Measurements from ENCODE around the gene LRIG1.

LRIG1 gene

GRCh38 chr3:66517241-66517640 is 16.4 kb upstream of the LRIG1 start:
- TF ChIP-seq CREB1 (IDR thresholded peaks at IDR 0.05; ENCODE audit: low read depth) (no peak), USF1 (IDR thresholded peaks at IDR 0.05) (no peak), CEBPB (IDR thresholded peaks at IDR 0.05) (no peak), RAD21 (IDR thresholded peaks at IDR 0.05; ENCODE audit: low read depth) (no peak), EP300 (IDR thresholded peaks at IDR 0.05; ENCODE audit: borderline replicate concordance) (no peak), TAF1 (IDR thresholded peaks at IDR 0.05; ENCODE audit: low read depth) (no peak), NFIC (IDR thresholded peaks at IDR 0.05) (no peak), REST (IDR thresholded peaks at IDR 0.05; ENCODE audit: low read depth) (no peak), TCF12 (IDR thresholded peaks at IDR 0.05; ENCODE audit: low read depth) (no peak), FOXM1 (IDR thresholded peaks at IDR 0.05; ENCODE audit: borderline replicate concordance, low read depth) (no peak), ZBTB7A (IDR thresholded peaks at IDR 0.05; ENCODE audit: low read depth) (no peak), YY1 (IDR thresholded peaks at IDR 0.05; ENCODE audit: low read depth) (no peak), TEAD4 (IDR thresholded peaks at IDR 0.05) (no peak), EGR1 (IDR thresholded peaks at IDR 0.05) (no peak), MAX (IDR thresholded peaks at IDR 0.05) (no peak)

GRCh38 chr3:66508461-66508860 is 7.6 kb upstream of the LRIG1 start:
- no peak for TF ChIP-seq RAD21 (IDR thresholded peaks at IDR 0.05; ENCODE audit: low read depth)
- TF ChIP-seq TCF12 (IDR thresholded peaks at IDR 0.05; ENCODE audit: low read depth): no peak
- no peak for TF ChIP-seq TAF1 (IDR thresholded peaks at IDR 0.05; ENCODE audit: low read depth)
- no peak for TF ChIP-seq TEAD4 (IDR thresholded peaks at IDR 0.05)
- TF ChIP-seq FOXM1 (IDR thresholded peaks at IDR 0.05; ENCODE audit: borderline replicate concordance, low read depth): no peak
- TF ChIP-seq NFIC (IDR thresholded peaks at IDR 0.05): no peak
- no peak for TF ChIP-seq YY1 (IDR thresholded peaks at IDR 0.05; ENCODE audit: low read depth)
- no peak for TF ChIP-seq EGR1 (IDR thresholded peaks at IDR 0.05)
- no peak for TF ChIP-seq EP300 (IDR thresholded peaks at IDR 0.05; ENCODE audit: borderline replicate concordance)
- no peak for TF ChIP-seq REST (IDR thresholded peaks at IDR 0.05; ENCODE audit: low read depth)
- no peak for TF ChIP-seq ZBTB7A (IDR thresholded peaks at IDR 0.05; ENCODE audit: low read depth)
- no peak for TF ChIP-seq CEBPB (IDR thresholded peaks at IDR 0.05)
- no peak for TF ChIP-seq USF1 (IDR thresholded peaks at IDR 0.05)
- no peak for TF ChIP-seq MAX (IDR thresholded peaks at IDR 0.05)

GRCh38 chr3:66507423-66508260 is 6.8 kb upstream of the LRIG1 start:
- TF ChIP-seq TCF12 (IDR thresholded peaks at IDR 0.05; ENCODE audit: low read depth) (no peak), TAF1 (IDR thresholded peaks at IDR 0.05; ENCODE audit: low read depth) (no peak), TEAD4 (IDR thresholded peaks at IDR 0.05) (no peak), MAX (IDR thresholded peaks at IDR 0.05) (no peak), EGR1 (IDR thresholded peaks at IDR 0.05) (no peak), REST (IDR thresholded peaks at IDR 0.05; ENCODE audit: low read depth) (no peak), CEBPB (IDR thresholded peaks at IDR 0.05) (no peak), CREB1 (IDR thresholded peaks at IDR 0.05; ENCODE audit: low read depth) (no peak), RAD21 (IDR thresholded peaks at IDR 0.05; ENCODE audit: low read depth) (no peak), YY1 (IDR thresholded peaks at IDR 0.05; ENCODE audit: low read depth) (no peak), NFIC (IDR thresholded peaks at IDR 0.05) (no peak)

GRCh38 chr3:66506154-66506553 is 5.3 kb upstream of the LRIG1 start:
- no peak for TF ChIP-seq RAD21 (IDR thresholded peaks at IDR 0.05; ENCODE audit: low read depth)
- no peak for TF ChIP-seq USF1 (IDR thresholded peaks at IDR 0.05)
- no peak for TF ChIP-seq MAX (IDR thresholded peaks at IDR 0.05)
- no peak for TF ChIP-seq YY1 (IDR thresholded peaks at IDR 0.05; ENCODE audit: low read depth)
- no peak for TF ChIP-seq EGR1 (IDR thresholded peaks at IDR 0.05)
- no peak for TF ChIP-seq NFIC (IDR thresholded peaks at IDR 0.05)
- TF ChIP-seq EP300 (IDR thresholded peaks at IDR 0.05; ENCODE audit: borderline replicate concordance): no peak

All from Ishikawa (cell line).